ENCODE data around the gene CDH16. TPM values are rescaled to one million over a fixed set of nuclear protein-coding genes. Genes with fewer than 3 reads are reported as not detected.

The CDH16 gene
- total and polyA plus RNA-seq, 2 donors (not counting 1 experiment from before 2014, with no cell fraction given) = not detected

DNA sequence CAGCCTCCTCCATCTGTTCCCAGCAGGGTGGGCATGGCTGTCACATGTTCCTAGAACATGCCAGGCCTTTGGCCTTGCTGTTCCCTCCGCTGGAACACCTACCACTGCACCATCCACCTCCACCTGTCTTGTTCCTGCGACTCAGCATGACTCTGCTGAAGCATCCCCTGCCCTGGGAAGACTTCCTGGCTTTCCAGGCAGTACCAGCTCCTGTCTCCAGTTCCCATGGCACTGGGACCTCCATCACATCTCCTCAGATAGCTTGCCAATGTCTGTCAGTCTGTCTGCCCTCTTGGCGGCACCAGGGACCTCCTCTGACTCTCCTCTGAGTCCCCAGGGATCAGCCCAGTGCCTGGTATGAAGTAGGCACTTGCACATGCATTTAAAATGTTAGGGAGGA is 22.7 kb downstream of the CDH16 start:
- H2AFZ ChIP-seq (ENCODE audit: low read length) = no peak overlapping the region
- no peak overlapping the region for H3K9ac ChIP-seq (ENCODE audit: insufficient read depth, low read length)
- H3K4me2 ChIP-seq (ENCODE audit: extremely low read depth, insufficient read depth, low read length) = no peak overlapping the region
- H3K36me3 ChIP-seq (ENCODE audit: control insufficient read depth, insufficient read depth, low read length) = no peaks in the 10 kb centered on the region
- no peaks in the 10 kb centered on the region for H3K79me2 ChIP-seq (ENCODE audit: control insufficient read depth, insufficient read depth, low read length)
- no peaks in the 10 kb centered on the region for H3K27me3 ChIP-seq (ENCODE audit: control insufficient read depth, insufficient read depth, low read length)
- no peak for DNase-seq (ENCODE audit: low read depth in 2 of 2)
- H3K4me3 ChIP-seq (replicated peaks in 1 of 4; ENCODE audit: control extremely low read depth in 1 of 4, insufficient read depth in 1 of 4, low read depth in 3 of 4, low read length in 4 of 4) = no peak overlapping the region
- H3K27ac ChIP-seq (ENCODE audit: insufficient read depth, low read length) = no peak overlapping the region
- TF ChIP-seq EZH2 (IDR thresholded peaks at IDR 0.05; ENCODE audit: low read length, missing control alignments) = no peak
- TF ChIP-seq, protein P1, sequence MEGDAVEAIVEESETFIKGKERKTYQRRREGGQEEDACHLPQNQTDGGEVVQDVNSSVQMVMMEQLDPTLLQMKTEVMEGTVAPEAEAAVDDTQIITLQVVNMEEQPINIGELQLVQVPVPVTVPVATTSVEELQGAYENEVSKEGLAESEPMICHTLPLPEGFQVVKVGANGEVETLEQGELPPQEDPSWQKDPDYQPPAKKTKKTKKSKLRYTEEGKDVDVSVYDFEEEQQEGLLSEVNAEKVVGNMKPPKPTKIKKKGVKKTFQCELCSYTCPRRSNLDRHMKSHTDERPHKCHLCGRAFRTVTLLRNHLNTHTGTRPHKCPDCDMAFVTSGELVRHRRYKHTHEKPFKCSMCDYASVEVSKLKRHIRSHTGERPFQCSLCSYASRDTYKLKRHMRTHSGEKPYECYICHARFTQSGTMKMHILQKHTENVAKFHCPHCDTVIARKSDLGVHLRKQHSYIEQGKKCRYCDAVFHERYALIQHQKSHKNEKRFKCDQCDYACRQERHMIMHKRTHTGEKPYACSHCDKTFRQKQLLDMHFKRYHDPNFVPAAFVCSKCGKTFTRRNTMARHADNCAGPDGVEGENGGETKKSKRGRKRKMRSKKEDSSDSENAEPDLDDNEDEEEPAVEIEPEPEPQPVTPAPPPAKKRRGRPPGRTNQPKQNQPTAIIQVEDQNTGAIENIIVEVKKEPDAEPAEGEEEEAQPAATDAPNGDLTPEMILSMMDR (conservative IDR thresholded peaks at IDR 0.05 in 1 of 2, IDR thresholded peaks at IDR 0.05 in 1 of 2; ENCODE audit: low read depth in 1 of 2, low read length in 2 of 2) = no peak
- no peaks in the 10 kb centered on the region for H4K20me1 ChIP-seq (ENCODE audit: control insufficient read depth, extremely low read depth, insufficient read depth, low read length)
- H3K9me3 ChIP-seq (ENCODE audit: control insufficient read depth, insufficient read depth, low read depth, low read length) = no peaks in the 10 kb centered on the region
- peaks cover 20% of the 10 kb centered on the region for H3K4me1 ChIP-seq (ENCODE audit: control insufficient read depth, extremely low read depth, insufficient read depth, low read length)

- Histone ChIP-seq H3K4me3 (replicated peaks in 1 of 4; ENCODE audit: control extremely low read depth in 1 of 4, insufficient read depth in 1 of 4, low read depth in 3 of 4, low read length in 4 of 4) (no peak overlapping the region), H3K27me3 (ENCODE audit: control insufficient read depth, insufficient read depth, low read length) (no peaks in the 10 kb centered on the region), H3K27ac (ENCODE audit: insufficient read depth, low read length) (no peak overlapping the region), H3K4me1 (ENCODE audit: control insufficient read depth, extremely low read depth, insufficient read depth, low read length) (peaks cover 16% of the 10 kb centered on the region), H4K20me1 (ENCODE audit: control insufficient read depth, extremely low read depth, insufficient read depth, low read length) (no peaks in the 10 kb centered on the region), H3K79me2 (ENCODE audit: control insufficient read depth, insufficient read depth, low read length) (no peaks in the 10 kb centered on the region), H3K9ac (ENCODE audit: insufficient read depth, low read length) (no peak overlapping the region), H3K4me2 (ENCODE audit: extremely low read depth, insufficient read depth, low read length) (no peak overlapping the region), H2AFZ (ENCODE audit: low read length) (no peak overlapping the region), H3K9me3 (ENCODE audit: control insufficient read depth, insufficient read depth, low read depth, low read length) (no peaks in the 10 kb centered on the region), H3K36me3 (ENCODE audit: control insufficient read depth, insufficient read depth, low read length) (no peaks in the 10 kb centered on the region)
- DNase-seq (ENCODE audit: low read depth in 2 of 2) = no peak
- TF ChIP-seq, protein P1 (conservative IDR thresholded peaks at IDR 0.05 in 1 of 2, IDR thresholded peaks at IDR 0.05 in 1 of 2; ENCODE audit: low read depth in 1 of 2, low read length in 2 of 2) = no peak
- TF ChIP-seq EZH2 (IDR thresholded peaks at IDR 0.05; ENCODE audit: low read length, missing control alignments) = no peak
These were observed 23.1 kb downstream of the CDH16 start for GRCh38 chr16:66895689-66895979.

DNA sequence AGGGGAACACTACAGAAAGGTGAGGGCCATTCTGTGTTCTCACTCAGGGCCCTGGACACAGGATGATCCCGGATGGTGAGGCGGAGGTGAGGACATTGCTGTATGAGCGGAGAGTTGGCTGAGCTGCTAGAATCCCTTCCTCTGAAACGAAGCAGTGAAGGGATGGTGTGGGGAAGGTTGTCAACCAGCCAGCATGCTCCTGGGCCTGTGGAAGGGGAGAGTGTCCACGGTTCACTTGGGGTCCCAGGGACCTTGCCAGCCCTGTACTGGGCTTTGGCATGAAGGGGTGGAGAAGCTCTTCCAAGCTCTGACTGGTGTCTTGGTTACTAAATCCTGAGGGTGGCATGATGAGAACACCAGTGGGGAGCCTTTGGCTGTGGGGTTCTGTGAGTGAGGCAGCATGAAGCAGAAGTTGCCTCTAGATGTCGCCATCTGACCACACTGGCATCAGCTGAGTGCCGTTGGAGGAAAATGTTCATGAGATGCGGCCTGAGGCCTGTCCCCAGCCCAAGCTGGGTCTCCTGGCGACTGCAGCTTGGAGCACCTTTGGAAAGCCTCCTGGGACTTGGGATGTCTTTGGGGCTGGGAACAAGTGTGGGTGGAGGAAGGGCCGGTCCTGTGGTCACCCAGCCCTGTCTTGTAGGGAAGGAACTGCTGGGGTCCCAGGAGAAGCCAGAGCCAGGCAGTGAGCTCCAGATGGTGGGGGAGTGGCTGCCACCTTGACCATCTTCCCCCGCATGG is 23.6 kb downstream of the CDH16 start:
- no peaks in the 10 kb centered on the region for H3K9me3 ChIP-seq (ENCODE audit: control insufficient read depth, insufficient read depth, low read depth, low read length)
- H3K4me1 ChIP-seq (ENCODE audit: control insufficient read depth, extremely low read depth, insufficient read depth, low read length) = peaks cover 12% of the 10 kb centered on the region
- H3K27ac ChIP-seq (ENCODE audit: insufficient read depth, low read length) = no peak overlapping the region
- H4K20me1 ChIP-seq (ENCODE audit: control insufficient read depth, extremely low read depth, insufficient read depth, low read length) = no peaks in the 10 kb centered on the region
- TF ChIP-seq, protein P1 (conservative IDR thresholded peaks at IDR 0.05 in 1 of 2, IDR thresholded peaks at IDR 0.05 in 1 of 2; ENCODE audit: low read depth in 1 of 2, low read length in 2 of 2) = peak; percentile 87 to 94
- TF ChIP-seq EZH2 (IDR thresholded peaks at IDR 0.05; ENCODE audit: low read length, missing control alignments) = no peak
- H3K27me3 ChIP-seq (ENCODE audit: control insufficient read depth, insufficient read depth, low read length) = no peaks in the 10 kb centered on the region
- H3K9ac ChIP-seq (ENCODE audit: insufficient read depth, low read length) = no peak overlapping the region
- peak; percentile 57 to 81 for DNase-seq (ENCODE audit: low read depth in 2 of 2)
- H3K4me3 ChIP-seq (replicated peaks in 1 of 4; ENCODE audit: control extremely low read depth in 1 of 4, insufficient read depth in 1 of 4, low read depth in 3 of 4, low read length in 4 of 4) = no peak overlapping the region
- no peak overlapping the region for H3K4me2 ChIP-seq (ENCODE audit: extremely low read depth, insufficient read depth, low read length)
- H3K79me2 ChIP-seq (ENCODE audit: control insufficient read depth, insufficient read depth, low read length) = no peaks in the 10 kb centered on the region
- no peak overlapping the region for H2AFZ ChIP-seq (ENCODE audit: low read length)
- H3K36me3 ChIP-seq (ENCODE audit: control insufficient read depth, insufficient read depth, low read length) = no peaks in the 10 kb centered on the region

Data from fibroblast of lung (primary cell).